Activated CD8-positive, alpha-beta memory T cell treated with anti-CD3 and anti-CD28 coated beads, Interleukin-2, amount 50 U/mL, for 1 hour (primary cell): Measurements from ENCODE around the gene SYDE1.

Source experiments
- DNase-seq: peaks from one replicate; pipeline ENCODE4 v3.0.0-alpha.2; 2020; ENCODE audit errors: extremely low read depth

SYDE1 gene

GRCh38 chr19:15124572-15125231 is 17.5 kb downstream of the SYDE1 start:
- DNase-seq, result no peak

GRCh38 chr19:15125232-15126067 is 18.2 kb downstream of the SYDE1 start:
- peak; percentile 96 for DNase-seq

- no peak for DNase-seq
Observed at GRCh38 chr19:15126131-15126910, 19.1 kb downstream of the SYDE1 start.

GRCh38 chr19:15128162-15128770 is 21.1 kb downstream of the SYDE1 start:
- DNase-seq, result no peak

GRCh38 chr19:15129856-15130585 is 22.8 kb downstream of the SYDE1 start:
- no peak for DNase-seq

- DNase-seq, result no peak
Observed at GRCh38 chr19:15136234-15136954, 29.2 kb downstream of the SYDE1 start.

GRCh38 chr19:15137777-15138176 is 30.6 kb downstream of the SYDE1 start:
- DNase-seq, result no peak

- DNase-seq, result no peak
Observed at GRCh38 chr19:15138427-15138826, 31.2 kb downstream of the SYDE1 start.

- no peak for DNase-seq
Observed at GRCh38 chr19:15141143-15141542, 33.9 kb downstream of the SYDE1 start.

- DNase-seq, result no peak
Observed at GRCh38 chr19:15142313-15142712, 35.1 kb downstream of the SYDE1 start.

GRCh38 chr19:15144046-15144646 is 36.9 kb downstream of the SYDE1 start:
- no peak for DNase-seq

GRCh38 chr19:15147090-15147489 is 39.9 kb downstream of the SYDE1 start:
- no peak for DNase-seq

- DNase-seq, result no peak
Observed at GRCh38 chr19:15149737-15150136, 42.5 kb downstream of the SYDE1 start.

GRCh38 chr19:15154002-15154612 is 46.9 kb downstream of the SYDE1 start:
- no peak for DNase-seq

GRCh38 chr19:15155296-15155695 is 48.1 kb downstream of the SYDE1 start:
- DNase-seq, result no peak

GRCh38 chr19:15156391-15156790 is 49.2 kb downstream of the SYDE1 start:
- no peak for DNase-seq

- DNase-seq, result no peak
Observed at GRCh38 chr19:15159251-15159650, 52.0 kb downstream of the SYDE1 start.

- DNase-seq, result no peak
Observed at GRCh38 chr19:15161028-15161984, 54.1 kb downstream of the SYDE1 start.
